ENCODE measurements around the gene ROCK2. TPM values are rescaled to one million over a fixed set of nuclear protein-coding genes. Genes with fewer than 3 reads are reported as not detected.

The ROCK2 gene
- total RNA-seq, 1 donor from 2014 or later, result 61.4 TPM

GRCh38 chr2:11222845-11223244 lies 121.6 kb downstream of the ROCK2 start:
- Mint-ChIP-seq H3K9me3 (ENCODE audit: low read depth) (no peaks in the 10 kb centered on the region), H3K4me3 (ENCODE audit: unreplicated experiment) (no peak overlapping the region), H3K36me3 (ENCODE audit: low read depth) (peaks cover 15% of the 10 kb centered on the region), H3K27me3 (ENCODE audit: low read depth) (no peaks in the 10 kb centered on the region), H3K27ac (ENCODE audit: unreplicated experiment) (no peak overlapping the region), H3K4me1 (ENCODE audit: low read depth) (no peaks in the 10 kb centered on the region)
- no peak for TF ChIP-seq CTCF (IDR thresholded peaks at IDR 0.05)
- no peak for DNase-seq (ENCODE audit: low spot score)

DNA sequence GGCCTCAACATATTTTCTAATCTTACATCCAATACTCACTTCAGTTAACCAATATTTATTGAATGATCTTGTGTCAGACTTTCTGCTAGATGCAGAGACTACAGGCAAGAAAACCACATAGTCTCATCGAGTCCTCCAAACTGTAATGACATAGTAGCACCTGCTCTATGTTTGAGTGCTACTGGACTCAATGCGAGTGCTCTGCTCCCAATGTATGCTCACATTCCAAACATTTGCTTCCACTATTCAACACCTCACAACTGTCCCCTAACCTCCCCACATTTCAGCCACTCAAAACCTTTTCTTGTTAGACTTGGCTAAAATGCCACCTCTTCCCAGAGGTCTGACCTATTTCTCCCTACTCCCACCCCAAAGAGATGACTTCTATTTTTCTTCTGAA lies 124.0 kb downstream of the ROCK2 start:
- H3K4me3 Mint-ChIP-seq (ENCODE audit: unreplicated experiment), result no peak overlapping the region

DNA sequence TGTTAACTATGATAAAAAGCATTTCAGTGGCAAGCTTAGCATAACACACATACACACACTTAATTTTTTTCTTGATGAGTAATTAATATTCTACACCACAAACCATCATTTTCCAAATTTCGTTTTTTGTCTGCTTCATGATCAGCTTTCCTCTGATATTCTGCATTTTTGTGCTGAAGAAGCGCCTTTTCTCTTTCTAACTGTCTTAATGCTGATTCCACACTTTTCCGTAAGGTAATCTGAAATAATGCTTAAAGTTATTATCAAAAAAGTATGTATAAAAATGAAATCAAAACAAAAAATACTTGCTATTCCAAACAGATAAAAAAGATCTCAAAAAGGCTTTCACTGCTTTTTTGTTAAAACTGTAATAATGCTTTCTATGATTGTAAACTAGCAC lies 129.0 kb downstream of the ROCK2 start:
- H3K9me3 Mint-ChIP-seq (ENCODE audit: low read depth), result no peaks in the 10 kb centered on the region
- TF ChIP-seq CTCF (IDR thresholded peaks at IDR 0.05), result no peak
- no peak for DNase-seq (ENCODE audit: low spot score)
- no peak overlapping the region for H3K27ac Mint-ChIP-seq (ENCODE audit: unreplicated experiment)
- no peaks in the 10 kb centered on the region for H3K4me1 Mint-ChIP-seq (ENCODE audit: low read depth)
- H3K27me3 Mint-ChIP-seq (ENCODE audit: low read depth), result no peaks in the 10 kb centered on the region
- peaks cover 45% of the 10 kb centered on the region for H3K36me3 Mint-ChIP-seq (ENCODE audit: low read depth)
- no peak overlapping the region for H3K4me3 Mint-ChIP-seq (ENCODE audit: unreplicated experiment)

More for the DNA sequence above, 124.0 kb downstream of the ROCK2 start:
- H3K27ac Mint-ChIP-seq (ENCODE audit: unreplicated experiment), result no peak overlapping the region
- H3K9me3 Mint-ChIP-seq (ENCODE audit: low read depth), result no peaks in the 10 kb centered on the region
- TF ChIP-seq CTCF (IDR thresholded peaks at IDR 0.05), result no peak
- H3K27me3 Mint-ChIP-seq (ENCODE audit: low read depth), result no peaks in the 10 kb centered on the region
- H3K4me1 Mint-ChIP-seq (ENCODE audit: low read depth), result no peaks in the 10 kb centered on the region
- DNase-seq (ENCODE audit: low spot score), result no peak
- H3K36me3 Mint-ChIP-seq (ENCODE audit: low read depth), result peaks cover 23% of the 10 kb centered on the region

GRCh38 chr2:11214770-11215169 lies 129.7 kb downstream of the ROCK2 start:
- Mint-ChIP-seq H3K4me1 (ENCODE audit: low read depth) (no peaks in the 10 kb centered on the region), H3K27ac (ENCODE audit: unreplicated experiment) (no peak overlapping the region), H3K4me3 (ENCODE audit: unreplicated experiment) (no peak overlapping the region), H3K27me3 (ENCODE audit: low read depth) (no peaks in the 10 kb centered on the region), H3K36me3 (ENCODE audit: low read depth) (peaks cover 46% of the 10 kb centered on the region), H3K9me3 (ENCODE audit: low read depth) (no peaks in the 10 kb centered on the region)
- no peak for TF ChIP-seq CTCF (IDR thresholded peaks at IDR 0.05)
- DNase-seq (ENCODE audit: low spot score), result no peak

- TF ChIP-seq CTCF (IDR thresholded peaks at IDR 0.05), result no peak
- Mint-ChIP-seq H3K27me3 (ENCODE audit: low read depth) (no peaks in the 10 kb centered on the region), H3K4me1 (ENCODE audit: low read depth) (no peaks in the 10 kb centered on the region), H3K4me3 (ENCODE audit: unreplicated experiment) (no peak overlapping the region), H3K36me3 (ENCODE audit: low read depth) (peaks cover 42% of the 10 kb centered on the region), H3K27ac (ENCODE audit: unreplicated experiment) (no peak overlapping the region), H3K9me3 (ENCODE audit: low read depth) (no peaks in the 10 kb centered on the region)
- DNase-seq (ENCODE audit: low spot score), result no peak
These were observed 130.5 kb downstream of the ROCK2 start for GRCh38 chr2:11213975-11214374.

Measured in chondrocyte (in vitro differentiated cells).